Measurements from ENCODE around the gene TLR8. TPM values are rescaled to one million over a fixed set of nuclear protein-coding genes. Genes with fewer than 3 reads are reported as not detected.

The TLR8 gene
- total RNA-seq, 2 donors from 2014 or later: not detected

DNA sequence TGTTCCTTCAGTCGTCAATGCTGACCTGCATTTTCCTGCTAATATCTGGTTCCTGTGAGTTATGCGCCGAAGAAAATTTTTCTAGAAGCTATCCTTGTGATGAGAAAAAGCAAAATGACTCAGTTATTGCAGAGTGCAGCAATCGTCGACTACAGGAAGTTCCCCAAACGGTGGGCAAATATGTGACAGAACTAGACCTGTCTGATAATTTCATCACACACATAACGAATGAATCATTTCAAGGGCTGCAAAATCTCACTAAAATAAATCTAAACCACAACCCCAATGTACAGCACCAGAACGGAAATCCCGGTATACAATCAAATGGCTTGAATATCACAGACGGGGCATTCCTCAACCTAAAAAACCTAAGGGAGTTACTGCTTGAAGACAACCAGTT, 12.6 kb downstream of the TLR8 start:
- no peak for DNase-seq
- TF ChIP-seq, protein P1, sequence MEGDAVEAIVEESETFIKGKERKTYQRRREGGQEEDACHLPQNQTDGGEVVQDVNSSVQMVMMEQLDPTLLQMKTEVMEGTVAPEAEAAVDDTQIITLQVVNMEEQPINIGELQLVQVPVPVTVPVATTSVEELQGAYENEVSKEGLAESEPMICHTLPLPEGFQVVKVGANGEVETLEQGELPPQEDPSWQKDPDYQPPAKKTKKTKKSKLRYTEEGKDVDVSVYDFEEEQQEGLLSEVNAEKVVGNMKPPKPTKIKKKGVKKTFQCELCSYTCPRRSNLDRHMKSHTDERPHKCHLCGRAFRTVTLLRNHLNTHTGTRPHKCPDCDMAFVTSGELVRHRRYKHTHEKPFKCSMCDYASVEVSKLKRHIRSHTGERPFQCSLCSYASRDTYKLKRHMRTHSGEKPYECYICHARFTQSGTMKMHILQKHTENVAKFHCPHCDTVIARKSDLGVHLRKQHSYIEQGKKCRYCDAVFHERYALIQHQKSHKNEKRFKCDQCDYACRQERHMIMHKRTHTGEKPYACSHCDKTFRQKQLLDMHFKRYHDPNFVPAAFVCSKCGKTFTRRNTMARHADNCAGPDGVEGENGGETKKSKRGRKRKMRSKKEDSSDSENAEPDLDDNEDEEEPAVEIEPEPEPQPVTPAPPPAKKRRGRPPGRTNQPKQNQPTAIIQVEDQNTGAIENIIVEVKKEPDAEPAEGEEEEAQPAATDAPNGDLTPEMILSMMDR (conservative IDR thresholded peaks at IDR 0.05): no peak
- Histone ChIP-seq H3K4me1 (ENCODE audit: control insufficient read depth, insufficient read depth, low read length) (no peaks in the 10 kb centered on the region), H3K9ac (ENCODE audit: extremely low read depth, low read length, poor library complexity, severe bottlenecking) (no peak overlapping the region), H3K27ac (ENCODE audit: low read depth, low read length) (no peak overlapping the region), H3K27me3 (ENCODE audit: control insufficient read depth, insufficient read depth, low read length, poor library complexity, severe bottlenecking) (no peaks in the 10 kb centered on the region), H3K9me3 (ENCODE audit: control insufficient read depth, low read length) (no peaks in the 10 kb centered on the region), H3K36me3 (ENCODE audit: control insufficient read depth, insufficient read depth, low read length) (no peaks in the 10 kb centered on the region), H3K4me3 (ENCODE audit: low read length) (no peak overlapping the region)
- no peak overlapping the region for H3K4me3 Mint-ChIP-seq
- peaks cover 52% of the 10 kb centered on the region for H3K9me3 Mint-ChIP-seq
- peaks cover 3% of the 10 kb centered on the region for H3K27me3 Mint-ChIP-seq (ENCODE audit: insufficient read depth)
- H3K4me1 Mint-ChIP-seq: no peaks in the 10 kb centered on the region
- 92 to 96% methylated on average over 4 to 10 of the region's 10 CpGs for WGBS, 2 experiments (ENCODE audit: insufficient coverage in 1 of 2, insufficient read length in 1 of 2)
- H3K27ac Mint-ChIP-seq: no peak overlapping the region
- H3K36me3 Mint-ChIP-seq (ENCODE audit: low read depth): no peaks in the 10 kb centered on the region

DNA sequence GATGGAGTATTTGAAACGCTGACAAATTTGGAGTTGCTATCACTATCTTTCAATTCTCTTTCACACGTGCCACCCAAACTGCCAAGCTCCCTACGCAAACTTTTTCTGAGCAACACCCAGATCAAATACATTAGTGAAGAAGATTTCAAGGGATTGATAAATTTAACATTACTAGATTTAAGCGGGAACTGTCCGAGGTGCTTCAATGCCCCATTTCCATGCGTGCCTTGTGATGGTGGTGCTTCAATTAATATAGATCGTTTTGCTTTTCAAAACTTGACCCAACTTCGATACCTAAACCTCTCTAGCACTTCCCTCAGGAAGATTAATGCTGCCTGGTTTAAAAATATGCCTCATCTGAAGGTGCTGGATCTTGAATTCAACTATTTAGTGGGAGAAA, 13.2 kb downstream of the TLR8 start:
- Histone ChIP-seq H3K27me3 (ENCODE audit: control insufficient read depth, insufficient read depth, low read length, poor library complexity, severe bottlenecking) (no peaks in the 10 kb centered on the region), H3K9ac (ENCODE audit: extremely low read depth, low read length, poor library complexity, severe bottlenecking) (no peak overlapping the region), H3K4me3 (ENCODE audit: low read length) (no peak overlapping the region), H3K36me3 (ENCODE audit: control insufficient read depth, insufficient read depth, low read length) (no peaks in the 10 kb centered on the region), H3K27ac (ENCODE audit: low read depth, low read length) (no peak overlapping the region), H3K4me1 (ENCODE audit: control insufficient read depth, insufficient read depth, low read length) (no peaks in the 10 kb centered on the region), H3K9me3 (ENCODE audit: control insufficient read depth, low read length) (no peaks in the 10 kb centered on the region)
- Mint-ChIP-seq H3K36me3 (ENCODE audit: low read depth) (no peaks in the 10 kb centered on the region), H3K4me3 (no peak overlapping the region), H3K4me1 (no peaks in the 10 kb centered on the region), H3K27me3 (ENCODE audit: insufficient read depth) (peaks cover 3% of the 10 kb centered on the region), H3K27ac (no peak overlapping the region), H3K9me3 (peaks cover 53% of the 10 kb centered on the region)
- TF ChIP-seq, protein P1 (conservative IDR thresholded peaks at IDR 0.05): no peak
- no peak for DNase-seq
- WGBS, 2 experiments (ENCODE audit: insufficient coverage in 1 of 2, insufficient read length in 1 of 2): 96 to 100% methylated on average over 3 to 7 of the region's 8 CpGs

DNA sequence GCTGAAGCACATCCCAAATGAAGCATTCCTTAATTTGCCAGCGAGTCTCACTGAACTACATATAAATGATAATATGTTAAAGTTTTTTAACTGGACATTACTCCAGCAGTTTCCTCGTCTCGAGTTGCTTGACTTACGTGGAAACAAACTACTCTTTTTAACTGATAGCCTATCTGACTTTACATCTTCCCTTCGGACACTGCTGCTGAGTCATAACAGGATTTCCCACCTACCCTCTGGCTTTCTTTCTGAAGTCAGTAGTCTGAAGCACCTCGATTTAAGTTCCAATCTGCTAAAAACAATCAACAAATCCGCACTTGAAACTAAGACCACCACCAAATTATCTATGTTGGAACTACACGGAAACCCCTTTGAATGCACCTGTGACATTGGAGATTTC, 14.6 kb downstream of the TLR8 start:
- DNase-seq: no peak
- Mint-ChIP-seq H3K4me1 (no peaks in the 10 kb centered on the region), H3K27ac (no peak overlapping the region), H3K36me3 (ENCODE audit: low read depth) (no peaks in the 10 kb centered on the region), H3K4me3 (no peak overlapping the region), H3K27me3 (ENCODE audit: insufficient read depth) (peaks cover 3% of the 10 kb centered on the region), H3K9me3 (peaks cover 58% of the 10 kb centered on the region)
- Histone ChIP-seq H3K27me3 (ENCODE audit: control insufficient read depth, insufficient read depth, low read length, poor library complexity, severe bottlenecking) (no peaks in the 10 kb centered on the region), H3K36me3 (ENCODE audit: control insufficient read depth, insufficient read depth, low read length) (no peaks in the 10 kb centered on the region), H3K27ac (ENCODE audit: low read depth, low read length) (no peak overlapping the region), H3K4me1 (ENCODE audit: control insufficient read depth, insufficient read depth, low read length) (no peaks in the 10 kb centered on the region), H3K9ac (ENCODE audit: extremely low read depth, low read length, poor library complexity, severe bottlenecking) (no peak overlapping the region), H3K9me3 (ENCODE audit: control insufficient read depth, low read length) (no peaks in the 10 kb centered on the region), H3K4me3 (ENCODE audit: low read length) (no peak overlapping the region)
- TF ChIP-seq, protein P1 (conservative IDR thresholded peaks at IDR 0.05): no peak
- 83 to 98% methylated on average over 2 to 7 of the region's 8 CpGs for WGBS, 2 experiments (ENCODE audit: insufficient coverage in 1 of 2, insufficient read length in 1 of 2)
